NCI-H128 (cell line): ENCODE results near the gene ATP9A.

Source experiments
- DNase-seq: peaks from one replicate; lab custom pipeline; 2025; ENCODE audit not compliant: unreplicated experiment; lab: John Stamatoyannopoulos, UW

ATP9A gene

GRCh38 chr20:51631011-51631950, 136.9 kb downstream of the ATP9A start:
- no peak for DNase-seq

GRCh38 chr20:51629399-51630058, 138.7 kb downstream of the ATP9A start:
- DNase-seq, result no peak

- DNase-seq, result no peak
Measured at GRCh38 chr20:51628533-51629398, 139.4 kb downstream of the ATP9A start.

GRCh38 chr20:51627586-51627985, 140.6 kb downstream of the ATP9A start:
- no peak for DNase-seq

GRCh38 chr20:51625105-51625504, 143.1 kb downstream of the ATP9A start:
- no peak for DNase-seq

- DNase-seq, result no peak
Measured at GRCh38 chr20:51624157-51624731, 143.9 kb downstream of the ATP9A start.

GRCh38 chr20:51623255-51623654, 144.9 kb downstream of the ATP9A start:
- no peak for DNase-seq

GRCh38 chr20:51622004-51622874, 146.0 kb downstream of the ATP9A start:
- no peak for DNase-seq

- DNase-seq, result no peak
Measured at GRCh38 chr20:51620432-51620831, 147.8 kb downstream of the ATP9A start.

GRCh38 chr20:51616060-51616459, 152.1 kb downstream of the ATP9A start:
- no peak for DNase-seq

GRCh38 chr20:51614687-51615086, 153.5 kb downstream of the ATP9A start:
- no peak for DNase-seq

- DNase-seq, result no peak
Measured at GRCh38 chr20:51613580-51613979, 154.6 kb downstream of the ATP9A start.

- no peak for DNase-seq
Measured at GRCh38 chr20:51612896-51613295, 155.3 kb downstream of the ATP9A start.

- no peak for DNase-seq
Measured at GRCh38 chr20:51611625-51611890, 156.6 kb downstream of the ATP9A start.

- DNase-seq, result no peak
Measured at GRCh38 chr20:51610761-51611624, 157.2 kb downstream of the ATP9A start.

GRCh38 chr20:51610111-51610510, 158.1 kb downstream of the ATP9A start:
- no peak for DNase-seq

- no peak for DNase-seq
Measured at GRCh38 chr20:51609251-51609650, 158.9 kb downstream of the ATP9A start.

- no peak for DNase-seq
Measured at GRCh38 chr20:51608061-51608460, 160.1 kb downstream of the ATP9A start.

- DNase-seq, result no peak
Measured at GRCh38 chr20:51607170-51607569, 161.0 kb downstream of the ATP9A start.
